Measurements from ENCODE around the gene ANK3. TPM values are rescaled to one million over a fixed set of nuclear protein-coding genes. Genes with fewer than 3 reads are reported as not detected.

ANK3 gene
- total and polyA plus RNA-seq, 2 experiments from 2014 or later, result 46.5 to 85.2 TPM

DNA sequence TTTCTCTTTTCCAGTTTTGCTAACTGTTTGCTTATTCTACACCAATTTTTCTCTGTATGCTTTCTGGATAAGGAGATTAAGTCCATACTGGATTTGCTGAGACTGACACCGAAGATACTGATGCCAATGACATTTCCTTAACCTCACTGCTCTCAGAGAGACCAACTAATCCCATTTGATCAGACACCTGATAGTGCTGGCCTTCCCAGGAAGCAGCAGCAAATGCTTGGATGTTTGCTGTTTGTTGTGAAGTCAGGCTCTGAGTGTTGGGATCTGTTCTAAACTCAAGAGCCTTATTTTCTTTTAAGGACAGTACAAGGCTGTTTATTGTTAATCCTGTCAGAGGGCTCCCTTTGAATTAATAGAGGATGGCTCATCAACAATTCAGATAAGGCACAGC, 143.3 kb downstream of the ANK3 start:
- Histone ChIP-seq H3K9me2 (ENCODE audit: insufficient read depth) (no peaks in the 10 kb centered on the region), H3K4me1 (ENCODE audit: insufficient read depth) (no peaks in the 10 kb centered on the region), H4K20me1 (replicated peaks; ENCODE audit: insufficient read depth) (no peaks in the 10 kb centered on the region), H2AFZ (no peak overlapping the region), H3K36me3 (ENCODE audit: insufficient read depth) (no peaks in the 10 kb centered on the region), H3K27me3 (ENCODE audit: insufficient read depth) (no peaks in the 10 kb centered on the region), H3K4me2 (no peak overlapping the region), H3K27ac (ENCODE audit: low read depth) (peak overlapping the region; percentile 16; the same call in 1 of the 2 replicates), H3F3A (replicated peaks; ENCODE audit: low read depth) (no peaks in the 10 kb centered on the region), H3K79me2 (replicated peaks; ENCODE audit: insufficient read depth) (no peaks in the 10 kb centered on the region), H3K4me3 (no peak overlapping the region)
- TF ChIP-seq CREB1 (CRISPR knock-in tag; IDR thresholded peaks at IDR 0.05; ENCODE audit: low read depth) (no peak), STAT1 (IDR thresholded peaks at IDR 0.05; ENCODE audit: unreplicated experiment) (no peak), CTCF (conservative IDR thresholded peaks at IDR 0.05; ENCODE audit: low read depth in 2 of 2) (no peak), POLR2AphosphoS5 (IDR thresholded peaks at IDR 0.05; ENCODE audit: low read depth) (no peak), JUNB (IDR thresholded peaks at IDR 0.05; ENCODE audit: unreplicated experiment) (no peak), ZNF331 (CRISPR knock-in tag; IDR thresholded peaks at IDR 0.05; ENCODE audit: low read depth) (no peak), EZH2 (IDR thresholded peaks at IDR 0.05; ENCODE audit: low read depth, unreplicated experiment) (no peak), EZH2phosphoT487 (IDR thresholded peaks at IDR 0.05; ENCODE audit: unreplicated experiment) (no peak), NANOG (IDR thresholded peaks at IDR 0.05; ENCODE audit: borderline replicate concordance) (no peak), ZNF462 (CRISPR knock-in tag; IDR thresholded peaks at IDR 0.05) (no peak)
- TF ChIP-seq, protein P1, sequence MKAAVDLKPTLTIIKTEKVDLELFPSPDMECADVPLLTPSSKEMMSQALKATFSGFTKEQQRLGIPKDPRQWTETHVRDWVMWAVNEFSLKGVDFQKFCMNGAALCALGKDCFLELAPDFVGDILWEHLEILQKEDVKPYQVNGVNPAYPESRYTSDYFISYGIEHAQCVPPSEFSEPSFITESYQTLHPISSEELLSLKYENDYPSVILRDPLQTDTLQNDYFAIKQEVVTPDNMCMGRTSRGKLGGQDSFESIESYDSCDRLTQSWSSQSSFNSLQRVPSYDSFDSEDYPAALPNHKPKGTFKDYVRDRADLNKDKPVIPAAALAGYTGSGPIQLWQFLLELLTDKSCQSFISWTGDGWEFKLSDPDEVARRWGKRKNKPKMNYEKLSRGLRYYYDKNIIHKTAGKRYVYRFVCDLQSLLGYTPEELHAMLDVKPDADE (IDR thresholded peaks at IDR 0.05), result no peak
- TF ChIP-seq, protein P2, sequence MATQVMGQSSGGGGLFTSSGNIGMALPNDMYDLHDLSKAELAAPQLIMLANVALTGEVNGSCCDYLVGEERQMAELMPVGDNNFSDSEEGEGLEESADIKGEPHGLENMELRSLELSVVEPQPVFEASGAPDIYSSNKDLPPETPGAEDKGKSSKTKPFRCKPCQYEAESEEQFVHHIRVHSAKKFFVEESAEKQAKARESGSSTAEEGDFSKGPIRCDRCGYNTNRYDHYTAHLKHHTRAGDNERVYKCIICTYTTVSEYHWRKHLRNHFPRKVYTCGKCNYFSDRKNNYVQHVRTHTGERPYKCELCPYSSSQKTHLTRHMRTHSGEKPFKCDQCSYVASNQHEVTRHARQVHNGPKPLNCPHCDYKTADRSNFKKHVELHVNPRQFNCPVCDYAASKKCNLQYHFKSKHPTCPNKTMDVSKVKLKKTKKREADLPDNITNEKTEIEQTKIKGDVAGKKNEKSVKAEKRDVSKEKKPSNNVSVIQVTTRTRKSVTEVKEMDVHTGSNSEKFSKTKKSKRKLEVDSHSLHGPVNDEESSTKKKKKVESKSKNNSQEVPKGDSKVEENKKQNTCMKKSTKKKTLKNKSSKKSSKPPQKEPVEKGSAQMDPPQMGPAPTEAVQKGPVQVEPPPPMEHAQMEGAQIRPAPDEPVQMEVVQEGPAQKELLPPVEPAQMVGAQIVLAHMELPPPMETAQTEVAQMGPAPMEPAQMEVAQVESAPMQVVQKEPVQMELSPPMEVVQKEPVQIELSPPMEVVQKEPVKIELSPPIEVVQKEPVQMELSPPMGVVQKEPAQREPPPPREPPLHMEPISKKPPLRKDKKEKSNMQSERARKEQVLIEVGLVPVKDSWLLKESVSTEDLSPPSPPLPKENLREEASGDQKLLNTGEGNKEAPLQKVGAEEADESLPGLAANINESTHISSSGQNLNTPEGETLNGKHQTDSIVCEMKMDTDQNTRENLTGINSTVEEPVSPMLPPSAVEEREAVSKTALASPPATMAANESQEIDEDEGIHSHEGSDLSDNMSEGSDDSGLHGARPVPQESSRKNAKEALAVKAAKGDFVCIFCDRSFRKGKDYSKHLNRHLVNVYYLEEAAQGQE (IDR thresholded peaks at IDR 0.05; ENCODE audit: unreplicated experiment), result no peak
- H3K36me3 Mint-ChIP-seq (ENCODE audit: low read depth), result no peaks in the 10 kb centered on the region
- H3K27me3 Mint-ChIP-seq (ENCODE audit: insufficient read depth, low read depth, poor library complexity), result no peaks in the 10 kb centered on the region
- no peaks in the 10 kb centered on the region for H3K4me1 Mint-ChIP-seq
- no peaks in the 10 kb centered on the region for H3K9me3 Mint-ChIP-seq
- DNase-seq (ENCODE audit: low spot score) (no peak), ATAC-seq (no peak)
- no peak overlapping the region for H3K4me3 Mint-ChIP-seq
- no peak overlapping the region for H3K27ac Mint-ChIP-seq

Measured in GM23338 (cell line).